Muscle layer of colon (tissue), 2 donors: ENCODE results near the gene CTSE.
"Not testable (repeated sequence)": the region's sequence is repeated elsewhere in the genome, so short reads cannot be mapped to it uniquely, and the experiment has no call there.

Experiments
- H3K27ac ChIP-seq: one replicate; pipeline ENCODE4 v1.7.0; 2013; ENCODE audit warnings: low read depth, mild to moderate bottlenecking, low read length, moderate library complexity
- H3K27me3 ChIP-seq, 2 donors: one replicate each; pipeline ENCODE4 v1.7.0; 2013; ENCODE audit warnings: low read length in 2 of 2, mild to moderate bottlenecking in 2 of 2; ENCODE audit not compliant: insufficient read depth in 2 of 2, control insufficient read depth in 1 of 2
- H3K36me3 ChIP-seq: one replicate; pipeline ENCODE4 v1.7.0; 2013; ENCODE audit warnings: mild to moderate bottlenecking, low read length; ENCODE audit not compliant: insufficient read depth
- H3K4me1 ChIP-seq: one replicate; pipeline ENCODE4 v1.7.0; 2013; ENCODE audit warnings: mild to moderate bottlenecking, low read length; ENCODE audit not compliant: insufficient read depth
- H3K4me3 ChIP-seq, 2 donors: one replicate each; pipeline ENCODE4 v1.7.0; 2013; ENCODE audit warnings: low read length in 2 of 2, low read depth in 1 of 2, mild to moderate bottlenecking in 1 of 2, moderate library complexity in 1 of 2
- H3K9ac ChIP-seq: one replicate; pipeline ENCODE4 v1.7.0; 2013; ENCODE audit warnings: low read length
- H3K9me3 ChIP-seq: one replicate; pipeline ENCODE4 v1.7.0; 2013; ENCODE audit warnings: mild to moderate bottlenecking, low read length
- donor health status: abdominal sarcoma.
- donor health status: Adenocarcinoma of cecum.

CTSE gene

DNA sequence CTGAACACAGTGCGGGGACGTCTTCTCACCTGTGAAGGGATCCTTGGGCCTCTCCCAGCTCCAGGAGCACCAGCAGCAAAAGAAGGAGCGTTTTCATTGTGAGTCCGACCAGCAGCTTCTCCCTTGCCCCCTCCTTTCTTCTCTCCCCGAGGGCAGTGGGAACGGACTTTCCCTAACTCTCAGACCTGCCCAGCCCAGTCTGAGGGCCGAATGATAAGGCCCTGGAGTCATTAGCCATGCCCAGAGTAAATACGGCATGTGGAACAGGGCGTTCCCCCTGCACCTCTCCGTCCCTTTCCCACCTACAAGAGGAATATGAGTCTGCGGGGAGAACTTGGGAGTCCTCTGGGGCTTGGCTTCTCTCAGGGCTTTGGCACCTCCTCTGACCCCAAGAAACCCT is at the start of gene CTSE:
Gene CTSE (minus strand): TSS at position 201 of the 400 bp plus-strand sequence. CDS start 104 bp downstream, at position 97.
- no peaks in the 10 kb centered on the region for H3K9me3 ChIP-seq
- no peaks in the 10 kb centered on the region for H3K36me3 ChIP-seq
- H3K27me3 ChIP-seq = no peaks in the 10 kb centered on the region
- no peak within 1 kb of the TSS for H3K4me3 ChIP-seq
- no peak within 1 kb of the TSS for H3K9ac ChIP-seq
- H3K4me1 ChIP-seq = no peaks in the 10 kb centered on the region
- H3K27ac ChIP-seq = no peak within 1 kb of the TSS

DNA sequence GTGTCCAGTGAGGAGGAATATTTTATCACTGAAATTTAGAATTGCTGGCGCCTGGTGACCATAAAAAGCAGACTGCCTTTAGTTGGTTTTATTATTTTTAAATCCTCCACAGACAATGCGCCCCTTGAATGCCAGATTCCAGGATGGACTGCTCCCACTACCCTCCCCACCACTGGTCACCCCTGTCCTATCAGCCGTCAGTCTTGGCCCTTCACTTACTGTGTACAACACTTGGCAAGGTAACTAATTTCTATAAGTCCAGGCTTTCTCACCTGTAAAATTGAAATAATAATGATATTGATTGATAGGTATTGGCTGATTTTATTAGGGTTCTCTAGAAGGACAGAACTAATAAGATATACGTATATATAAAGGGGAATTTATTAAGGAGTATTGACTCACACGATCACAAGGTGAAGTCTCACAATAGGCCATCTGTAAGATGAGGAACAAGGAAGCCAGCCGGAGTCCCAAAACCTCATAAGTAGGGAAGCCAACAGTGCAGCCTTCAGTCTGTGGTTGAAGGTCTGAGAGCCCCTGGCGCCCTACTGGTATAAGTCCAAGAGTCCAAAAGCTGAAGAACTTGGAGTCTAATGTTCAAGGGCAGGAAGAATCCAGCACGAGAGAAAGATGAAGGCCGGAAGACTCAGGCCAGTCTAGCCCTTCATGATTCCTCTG is 47.1 kb upstream of the CTSE start:
- H3K4me1 ChIP-seq = no peaks in the 10 kb centered on the region
- no peak overlapping the region for H3K9ac ChIP-seq
- no peaks in the 10 kb centered on the region for H3K27me3 ChIP-seq
- no peaks in the 10 kb centered on the region for H3K9me3 ChIP-seq
- H3K4me3 ChIP-seq = no peak overlapping the region
- no peaks in the 10 kb centered on the region for H3K36me3 ChIP-seq
- no peak overlapping the region for H3K27ac ChIP-seq

DNA sequence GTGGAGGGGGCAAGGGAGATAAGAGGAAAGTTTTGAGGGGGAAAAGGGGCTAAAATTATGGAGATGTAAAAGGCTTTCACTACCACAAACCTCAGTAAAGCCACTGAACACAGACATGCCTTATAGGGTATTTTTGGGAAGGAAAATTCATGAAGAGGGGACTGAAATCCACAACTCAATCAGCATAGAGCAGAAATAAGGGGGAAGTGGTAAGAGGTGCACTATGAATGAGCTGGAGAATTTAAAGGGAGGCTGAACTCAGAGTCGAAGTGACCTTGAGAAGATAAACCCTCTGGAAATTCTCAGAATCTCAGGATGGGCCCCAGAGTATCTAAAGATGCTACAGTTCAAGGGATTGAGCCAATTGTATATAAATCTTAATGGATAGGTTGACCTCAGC is 44.6 kb upstream of the CTSE start:
- H3K27ac ChIP-seq = no peak overlapping the region
- H3K36me3 ChIP-seq = no peaks in the 10 kb centered on the region
- no peaks in the 10 kb centered on the region for H3K9me3 ChIP-seq
- no peak overlapping the region for H3K4me3 ChIP-seq
- H3K27me3 ChIP-seq = no peaks in the 10 kb centered on the region
- H3K4me1 ChIP-seq = no peaks in the 10 kb centered on the region
- H3K9ac ChIP-seq = no peak overlapping the region

DNA sequence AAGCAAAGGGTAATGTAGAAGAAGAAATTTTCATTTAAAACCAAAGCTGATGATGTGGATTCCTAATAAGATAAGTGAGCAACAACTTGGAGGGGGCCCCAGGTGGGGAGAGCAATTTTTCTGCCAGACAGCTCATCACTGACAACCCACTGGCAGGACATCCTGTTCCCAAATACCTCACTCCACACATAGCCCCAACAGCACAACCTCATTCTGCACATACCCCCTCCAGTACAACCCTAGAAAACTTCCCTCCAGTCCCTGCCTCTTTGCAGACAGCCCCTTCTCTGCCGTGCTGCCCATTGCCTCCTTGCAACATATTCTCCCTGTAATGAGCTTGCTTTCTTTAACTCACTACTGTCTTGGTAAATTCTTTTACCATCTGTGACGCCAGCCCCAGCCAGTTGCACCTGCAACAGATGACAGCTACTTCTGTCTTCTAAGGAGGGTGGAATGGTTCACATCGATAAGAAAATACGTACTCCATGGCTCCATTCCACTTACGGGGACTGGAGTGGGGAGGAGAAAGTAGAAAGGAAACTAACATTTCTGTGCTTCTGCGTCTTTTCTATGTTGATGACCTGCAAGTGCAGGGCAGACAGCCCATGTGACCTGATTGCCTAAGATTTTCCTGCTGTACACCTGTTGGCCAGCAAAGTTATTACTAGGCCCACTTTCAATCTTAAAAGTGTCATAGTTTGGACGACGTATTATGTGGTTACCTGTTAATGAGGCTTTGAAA is 44.0 kb upstream of the CTSE start:
- no peaks in the 10 kb centered on the region for H3K27me3 ChIP-seq
- no peaks in the 10 kb centered on the region for H3K4me1 ChIP-seq
- no peak overlapping the region for H3K9ac ChIP-seq
- no peaks in the 10 kb centered on the region for H3K9me3 ChIP-seq
- no peak overlapping the region for H3K27ac ChIP-seq
- no peak overlapping the region for H3K4me3 ChIP-seq
- H3K36me3 ChIP-seq = no peaks in the 10 kb centered on the region

DNA sequence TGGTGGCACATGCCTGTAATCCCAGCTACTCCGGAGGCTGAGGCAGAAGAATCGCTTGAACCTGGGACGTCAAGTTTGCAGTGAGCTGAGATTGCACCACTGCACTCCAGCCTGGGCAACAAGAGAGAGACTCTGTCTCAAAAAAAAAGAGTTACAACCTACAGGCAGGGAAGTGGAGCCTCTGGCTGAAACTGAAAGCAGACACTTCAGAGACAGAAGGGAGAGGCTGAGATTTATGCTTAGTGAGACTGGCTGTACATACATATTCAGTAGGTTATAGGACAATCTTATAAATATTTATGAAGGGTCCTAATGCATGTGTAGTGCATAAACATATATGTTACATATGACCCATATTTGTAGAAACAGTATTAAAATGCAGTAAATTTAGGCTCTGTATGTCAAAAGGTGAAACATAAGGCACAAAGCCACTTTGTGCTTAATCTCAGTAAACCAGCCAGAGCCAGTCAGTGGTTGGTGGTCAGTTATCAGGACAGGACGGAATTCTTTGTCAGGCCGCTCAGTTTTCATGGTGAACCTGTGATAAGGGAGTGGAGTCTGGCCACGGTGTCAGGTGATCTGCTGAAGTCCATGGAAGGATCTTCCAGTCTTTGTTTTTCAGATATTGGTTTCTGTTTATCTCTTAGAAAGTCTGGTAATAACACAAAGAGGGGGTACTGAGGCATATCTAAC is 42.9 kb upstream of the CTSE start:
- H3K9me3 ChIP-seq = no peaks in the 10 kb centered on the region

DNA sequence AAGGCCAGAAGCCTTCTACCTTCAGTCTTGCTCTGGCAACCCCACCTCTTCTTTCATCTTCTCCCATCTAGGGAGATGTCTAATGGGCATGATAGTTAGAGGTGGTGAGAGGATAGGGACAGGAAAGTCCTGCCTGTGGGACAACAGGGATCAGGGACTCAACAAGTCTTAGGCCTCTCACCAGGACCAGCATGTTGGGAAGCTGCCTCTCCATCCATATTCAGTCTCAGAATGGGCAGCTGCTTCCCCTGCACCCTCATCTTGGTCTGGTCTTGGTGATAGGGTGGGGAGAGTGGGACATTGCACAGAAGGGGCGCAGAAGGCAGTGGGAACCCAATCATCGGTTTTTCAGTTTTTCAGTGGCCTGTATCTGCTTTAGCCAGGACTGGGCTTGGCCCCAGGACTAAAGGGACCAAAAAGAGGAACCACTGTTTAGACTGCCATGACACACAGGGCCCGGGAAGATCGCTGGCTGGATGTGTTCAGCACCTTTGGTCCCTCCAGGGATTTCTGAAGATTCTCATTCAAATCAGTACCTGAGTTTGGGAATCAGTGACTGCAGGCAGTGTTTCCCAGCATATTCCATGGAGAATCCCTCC is 42.0 kb upstream of the CTSE start:
- H3K4me3 ChIP-seq = no peak overlapping the region
- no peak overlapping the region for H3K27ac ChIP-seq
- H3K27me3 ChIP-seq = no peaks in the 10 kb centered on the region
- H3K9me3 ChIP-seq = no peaks in the 10 kb centered on the region
- H3K4me1 ChIP-seq = no peaks in the 10 kb centered on the region
- H3K36me3 ChIP-seq = no peaks in the 10 kb centered on the region
- H3K9ac ChIP-seq = no peak overlapping the region

More for the DNA sequence above, 42.9 kb upstream of the CTSE start:
- Histone ChIP-seq H3K27me3 (no peaks in the 10 kb centered on the region), H3K27ac (no peak overlapping the region), H3K9ac (no peak overlapping the region), H3K4me3 (no peak overlapping the region), H3K4me1 (no peaks in the 10 kb centered on the region), H3K36me3 (no peaks in the 10 kb centered on the region)

DNA sequence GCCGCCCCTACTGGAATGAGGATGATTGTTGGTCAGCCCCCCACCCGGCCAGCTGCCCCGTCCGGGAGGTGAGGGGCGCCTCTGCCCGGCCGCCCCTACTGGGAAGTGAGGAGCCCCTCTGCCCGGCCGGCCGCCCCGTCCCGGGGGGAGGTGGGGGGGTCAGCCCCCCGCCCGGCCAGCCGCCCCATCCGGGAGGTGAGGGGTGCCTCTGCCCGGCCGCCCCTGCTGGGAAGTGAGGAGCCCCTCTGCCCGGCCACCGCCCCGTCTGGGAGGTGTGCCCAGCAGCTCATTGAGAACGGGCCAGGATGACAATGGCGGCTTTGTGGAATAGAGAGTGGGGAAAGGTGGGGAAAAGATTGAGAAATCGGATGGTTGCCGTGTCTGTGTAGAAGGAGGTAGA is 40.8 kb upstream of the CTSE start:
- H3K4me1 ChIP-seq = not testable (repeated sequence)

DNA sequence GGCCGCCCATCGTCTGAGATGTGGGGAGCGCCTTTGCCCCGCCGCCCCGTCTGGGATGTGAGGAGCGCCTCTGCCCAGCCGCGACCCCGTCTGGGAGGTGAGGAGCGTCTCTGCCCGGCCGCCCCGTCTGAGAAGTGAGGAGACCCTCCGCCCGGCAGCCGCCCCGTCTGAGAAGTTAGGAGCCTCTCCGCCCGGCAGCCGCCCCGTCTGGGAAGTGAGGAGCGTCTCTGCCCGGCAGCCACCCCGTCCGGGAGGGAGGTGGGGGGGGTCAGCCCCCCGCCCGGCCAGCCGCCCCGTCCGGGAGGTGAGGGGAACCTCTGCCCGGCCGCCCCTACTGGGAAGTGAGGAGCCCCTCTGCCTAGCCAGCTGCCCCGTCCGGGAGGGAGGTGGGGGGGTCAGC is 40.3 kb upstream of the CTSE start:
- not testable (repeated sequence) for H3K36me3 ChIP-seq, H3K9ac ChIP-seq, H3K9me3 ChIP-seq, H3K4me3 ChIP-seq, H3K4me1 ChIP-seq, H3K27me3 ChIP-seq, H3K27ac ChIP-seq

More for the DNA sequence above, 40.8 kb upstream of the CTSE start:
- not testable (repeated sequence) for H3K4me3 ChIP-seq, H3K9me3 ChIP-seq, H3K9ac ChIP-seq, H3K27me3 ChIP-seq, H3K27ac ChIP-seq, H3K36me3 ChIP-seq

DNA sequence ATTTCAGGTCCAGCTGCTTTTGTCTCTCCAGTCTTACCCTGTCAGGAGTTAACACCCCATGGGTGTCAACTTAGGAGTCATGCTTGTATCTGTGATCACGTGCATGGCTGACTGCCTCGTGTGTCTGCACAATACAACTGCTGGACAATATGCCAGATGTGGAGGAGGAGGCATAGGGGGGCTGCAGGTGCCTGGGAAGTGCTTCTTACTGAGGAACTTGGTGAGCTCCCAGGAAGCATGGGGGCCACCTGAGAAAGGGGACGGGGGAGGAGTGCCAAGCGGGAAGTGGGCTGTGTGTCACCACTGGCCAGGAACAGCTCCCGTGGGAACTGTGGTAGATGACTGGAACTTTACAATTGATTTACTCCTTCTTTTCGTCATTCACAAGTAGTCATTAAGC is 38.8 kb upstream of the CTSE start:
- Histone ChIP-seq H3K4me1 (no peaks in the 10 kb centered on the region), H3K4me3 (no peak overlapping the region), H3K27me3 (no peaks in the 10 kb centered on the region), H3K27ac (no peak overlapping the region), H3K9me3 (no peaks in the 10 kb centered on the region), H3K36me3 (no peaks in the 10 kb centered on the region), H3K9ac (no peak overlapping the region)

DNA sequence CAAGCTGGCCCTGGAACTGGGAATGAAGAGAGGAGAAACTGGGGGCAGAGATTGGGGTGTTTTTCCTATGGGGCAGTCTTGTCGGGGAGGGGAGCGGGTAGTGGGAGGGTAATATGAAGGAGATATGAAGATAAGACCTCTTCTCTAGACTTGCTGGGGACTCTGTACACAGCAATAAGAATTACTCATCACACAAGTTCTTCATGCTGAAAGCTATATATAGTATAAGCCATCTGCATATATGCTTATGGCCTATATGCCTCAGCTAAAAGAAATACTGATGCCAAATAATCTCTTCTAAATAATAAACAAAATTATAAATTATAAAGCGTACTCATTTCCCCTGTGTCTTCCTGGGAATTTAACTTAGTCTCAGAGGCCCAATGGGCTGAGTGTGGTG is 37.1 kb upstream of the CTSE start:
- Histone ChIP-seq H3K27me3 (no peaks in the 10 kb centered on the region), H3K27ac (no peak overlapping the region), H3K9ac (no peak overlapping the region), H3K4me3 (no peak overlapping the region), H3K4me1 (no peaks in the 10 kb centered on the region), H3K36me3 (no peaks in the 10 kb centered on the region), H3K9me3 (no peaks in the 10 kb centered on the region)

DNA sequence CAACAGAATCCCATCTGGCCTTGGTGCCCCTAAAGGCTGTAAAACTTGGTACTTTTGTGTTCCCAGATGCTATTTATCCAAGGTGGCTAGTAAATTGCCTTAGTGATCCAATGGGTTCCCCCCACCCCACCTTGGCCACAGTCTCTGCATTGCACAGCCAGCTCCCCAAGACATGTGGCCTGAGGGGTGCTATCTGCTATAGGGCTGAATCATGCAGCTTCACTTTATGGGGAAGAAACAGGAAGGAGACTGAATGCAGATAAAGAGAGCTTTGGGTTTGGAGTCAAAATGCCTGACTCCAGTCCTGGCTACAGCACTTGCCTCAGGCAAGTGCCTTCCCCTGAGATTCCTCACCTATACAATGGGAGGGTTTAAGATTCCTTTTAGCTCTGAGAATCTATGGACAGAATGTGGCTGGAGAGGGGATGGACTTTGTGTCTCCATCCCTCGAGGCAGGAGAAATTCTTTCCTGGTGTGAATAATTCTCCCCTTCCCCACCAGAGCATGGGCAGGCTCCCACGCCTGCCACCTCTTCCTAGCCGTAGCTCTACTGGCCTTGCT is 35.7 kb upstream of the CTSE start:
- Histone ChIP-seq H3K9me3 (no peaks in the 10 kb centered on the region), H3K4me3 (no peak overlapping the region), H3K27me3 (no peaks in the 10 kb centered on the region), H3K36me3 (no peaks in the 10 kb centered on the region), H3K4me1 (no peaks in the 10 kb centered on the region), H3K27ac (no peak overlapping the region), H3K9ac (no peak overlapping the region)
